Mononuclear cell (primary cell): Measurements from ENCODE around the gene SYNM. TPM values are rescaled to one million over a fixed set of nuclear protein-coding genes. Genes with fewer than 3 reads are reported as not detected.

Experiments
- H3K27me3 ChIP-seq: 2 replicates; pipeline ENCODE4 v1.6.0; 2011; ENCODE audit warnings: low read length, control low read depth; ENCODE audit not compliant: insufficient read depth
- H3K4me1 ChIP-seq: 2 replicates; pipeline ENCODE4 v1.5.1; 2011; ENCODE audit warnings: mild to moderate bottlenecking, low read length, control low read depth; ENCODE audit not compliant: insufficient read depth
- H3K4me3 ChIP-seq: 2 replicates; pipeline ENCODE4 v1.5.1; 2011; ENCODE audit warnings: mild to moderate bottlenecking, low read length, moderate library complexity
- H3K9me3 ChIP-seq: 2 replicates; pipeline ENCODE4 v1.5.1; 2011; ENCODE audit warnings: low read depth, mild to moderate bottlenecking, control low read depth, low read length
- total RNA-seq: library from RNA; depleted of rRNA; stranded (reverse); fragments of >200 nt; gene quantifications from one replicate; pipeline ENCODE4 v1.2.3, GENCODE V29; 2012

The SYNM gene
- total RNA-seq, 1 donor = 3.4 TPM

- Histone ChIP-seq H3K4me3 (no peak overlapping the region), H3K4me1 (peaks cover 5% of the 10 kb centered on the region), H3K27me3 (peaks cover 25% of the 10 kb centered on the region), H3K9me3 (no peaks in the 10 kb centered on the region)
Measured at GRCh38 chr15:99096894-99097426, 7.9 kb upstream of the SYNM start.

GRCh38 chr15:99097441-99098410, 7.2 kb upstream of the SYNM start:
- H3K9me3 ChIP-seq = no peaks in the 10 kb centered on the region
- peaks cover 32% of the 10 kb centered on the region for H3K27me3 ChIP-seq
- peaks cover 5% of the 10 kb centered on the region for H3K4me1 ChIP-seq
- H3K4me3 ChIP-seq = no peak overlapping the region

GRCh38 chr15:99098426-99098825, 6.5 kb upstream of the SYNM start:
- Histone ChIP-seq H3K4me1 (peaks cover 5% of the 10 kb centered on the region), H3K27me3 (peaks cover 34% of the 10 kb centered on the region), H3K4me3 (no peak overlapping the region), H3K9me3 (no peaks in the 10 kb centered on the region)

GRCh38 chr15:99098991-99099390, 5.9 kb upstream of the SYNM start:
- Histone ChIP-seq H3K4me1 (peaks cover 5% of the 10 kb centered on the region), H3K9me3 (no peaks in the 10 kb centered on the region), H3K4me3 (no peak overlapping the region), H3K27me3 (peaks cover 37% of the 10 kb centered on the region)

- Histone ChIP-seq H3K4me3 (no peak overlapping the region), H3K4me1 (peaks cover 6% of the 10 kb centered on the region), H3K27me3 (peaks cover 37% of the 10 kb centered on the region), H3K9me3 (no peaks in the 10 kb centered on the region)
Measured at GRCh38 chr15:99099661-99100060, 5.2 kb upstream of the SYNM start.

- Histone ChIP-seq H3K4me3 (no peak overlapping the region), H3K27me3 (peaks cover 37% of the 10 kb centered on the region)
Measured at GRCh38 chr15:99100245-99101173, 4.4 kb upstream of the SYNM start.

GRCh38 chr15:99101501-99101900, 3.4 kb upstream of the SYNM start:
- no peak overlapping the region for H3K4me3 ChIP-seq
- no peaks in the 10 kb centered on the region for H3K9me3 ChIP-seq
- H3K27me3 ChIP-seq = peaks cover 47% of the 10 kb centered on the region
- peaks cover 17% of the 10 kb centered on the region for H3K4me1 ChIP-seq

More at GRCh38 chr15:99100245-99101173, 4.4 kb upstream of the SYNM start:
- H3K9me3 ChIP-seq = no peaks in the 10 kb centered on the region
- H3K4me1 ChIP-seq = peaks cover 12% of the 10 kb centered on the region

GRCh38 chr15:99102332-99103235, 2.3 kb upstream of the SYNM start:
- H3K4me1 ChIP-seq = peaks cover 17% of the 10 kb centered on the region
- peaks cover 57% of the 10 kb centered on the region for H3K27me3 ChIP-seq
- H3K4me3 ChIP-seq = no peak overlapping the region
- no peaks in the 10 kb centered on the region for H3K9me3 ChIP-seq

- Histone ChIP-seq H3K4me3 (no peak overlapping the region), H3K4me1 (peaks cover 17% of the 10 kb centered on the region), H3K27me3 (peaks cover 57% of the 10 kb centered on the region), H3K9me3 (no peaks in the 10 kb centered on the region)
Measured at GRCh38 chr15:99103279-99103678, 1.6 kb upstream of the SYNM start.

- H3K27me3 ChIP-seq = peaks cover 45% of the 10 kb centered on the region
- no peak overlapping the region for H3K4me3 ChIP-seq
- no peaks in the 10 kb centered on the region for H3K9me3 ChIP-seq
- H3K4me1 ChIP-seq = peaks cover 12% of the 10 kb centered on the region
Measured at GRCh38 chr15:99105514-99106341, 848 bp downstream of the SYNM start.

GRCh38 chr15:99106417-99107220, 1.7 kb downstream of the SYNM start:
- H3K4me1 ChIP-seq = peaks cover 12% of the 10 kb centered on the region
- no peak overlapping the region for H3K4me3 ChIP-seq
- peaks cover 36% of the 10 kb centered on the region for H3K27me3 ChIP-seq
- H3K9me3 ChIP-seq = no peaks in the 10 kb centered on the region

- Histone ChIP-seq H3K9me3 (no peaks in the 10 kb centered on the region), H3K4me3 (no peak overlapping the region), H3K4me1 (peaks cover 12% of the 10 kb centered on the region), H3K27me3 (peaks cover 20% of the 10 kb centered on the region)
Measured at GRCh38 chr15:99108993-99109392, 4.1 kb downstream of the SYNM start.

- no peaks in the 10 kb centered on the region for H3K9me3 ChIP-seq
- peaks cover 12% of the 10 kb centered on the region for H3K4me1 ChIP-seq
- peaks cover 20% of the 10 kb centered on the region for H3K27me3 ChIP-seq
- no peak overlapping the region for H3K4me3 ChIP-seq
Measured at GRCh38 chr15:99109555-99110021, 4.7 kb downstream of the SYNM start.
